Spleen (tissue), 7 donors: ENCODE measurements around the gene CSNK2A1.

Experiments used
- CTCF ChIP-seq, 11 experiments: fragments of 200-600 bp in 7 of 11; fragments of 450-650 bp in 4 of 11; sonication (generic) in 4 of 11; IDR thresholded peaks in 8 of 11; conservative IDR thresholded peaks in 3 of 11; 1 replicate in 7 of 11; 2 replicates in 4 of 11; pipeline versions ENCODE4 v1.4.0 to v1.8.0; 2016 to 2021; ENCODE audit warnings: antibody characterized with exemption in 11 of 11, inconsistent platforms in 4 of 11, mild to moderate bottlenecking in 1 of 11
- POLR2A ChIP-seq, 3 donors: fragments of 450-650 bp; IDR thresholded peaks; one replicate each; pipeline ENCODE4 v1.5.1; 2017; ENCODE audit warnings: antibody characterized with exemption in 3 of 3, mild to moderate bottlenecking in 1 of 3
- donor health status: DM: no; HTN: no; CAD: no; lungs with moderate emphysema.
- donor health status: DM: no; HTN: no; CAD: no.
- donor health status: DM: no; HTN: no; CAD: no.

DNA sequence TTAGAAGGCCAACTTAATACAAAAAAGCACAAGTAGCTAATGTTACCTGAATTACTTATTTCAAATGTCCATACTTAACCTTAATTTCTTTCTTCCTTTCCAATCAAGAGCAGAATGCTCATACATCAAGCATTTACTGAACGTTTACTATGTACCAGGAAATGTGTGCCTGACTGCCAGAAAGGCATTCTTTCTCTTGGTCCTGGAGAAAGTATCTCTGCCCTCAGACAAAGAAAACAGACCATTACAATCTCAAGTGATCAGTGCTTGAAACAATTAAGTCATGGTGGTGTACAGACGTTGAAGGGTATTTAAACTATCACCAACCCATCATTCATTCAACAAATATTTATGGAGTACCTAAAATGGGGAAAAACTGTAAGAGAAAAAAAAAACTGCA, 26.4 kb downstream of the CSNK2A1 start:
- TF ChIP-seq CTCF (IDR thresholded peaks at IDR 0.05 in 8 of 11, conservative IDR thresholded peaks at IDR 0.05 in 3 of 11) (no peak), POLR2A (IDR thresholded peaks at IDR 0.05) (no peak)
